Heart right ventricle (tissue), 16 donors: Measurements from ENCODE around the gene STK39. TPM values are rescaled to one million over a fixed set of nuclear protein-coding genes. Genes with fewer than 3 reads are reported as not detected.

Experiments
- ATAC-seq, 8 donors: fragments of 200-7000 bp; cut with Tn5 transposase; one replicate each; pipeline ENCODE4 v1.9.1; 2020; ENCODE audit warnings: mild to moderate bottlenecking in 8 of 8, moderate library complexity in 8 of 8, moderate number of reproducible peaks in 1 of 8
- DNase-seq, 2 donors: peaks; one replicate each; pipeline ENCODE4 v3.0.0-alpha.2; 2020
- H3K27ac ChIP-seq, 10 donors: fragments of 200-600 bp; sonication (generic) in 2 of 10; one replicate each; pipeline versions ENCODE4 v1.5.0 to v1.8.0; 2020 to 2022; ENCODE audit warnings: mild to moderate bottlenecking in 3 of 10
- H3K27me3 ChIP-seq, 7 donors: fragments of 200-600 bp; one replicate each; pipeline ENCODE4 v1.8.0; 2021 to 2022; ENCODE audit warnings: mild to moderate bottlenecking in 2 of 7
- H3K36me3 ChIP-seq, 9 donors: fragments of 200-600 bp; sonication (generic) in 1 of 9; one replicate each; pipeline versions ENCODE4 v1.5.0 to v1.8.0; 2020 to 2022; ENCODE audit warnings: mild to moderate bottlenecking in 2 of 9
- H3K4me1 ChIP-seq, 9 donors: fragments of 200-600 bp; sonication (generic) in 1 of 9; one replicate each; pipeline versions ENCODE4 v1.5.0 to v1.8.0; 2020 to 2022; ENCODE audit warnings: mild to moderate bottlenecking in 4 of 9
- H3K4me3 ChIP-seq, 10 donors: fragments of 200-600 bp; sonication (generic) in 2 of 10; one replicate each; pipeline versions ENCODE4 v1.5.0 to v1.8.0; 2020 to 2022; ENCODE audit warnings: mild to moderate bottlenecking in 7 of 10, moderate library complexity in 2 of 10
- H3K9me3 ChIP-seq, 11 donors: fragments of 200-600 bp in 10 of 11; sonication (generic) in 2 of 11; one replicate each; pipeline versions ENCODE4 v1.5.0 to v1.8.0; 2013 to 2022; ENCODE audit warnings: mild to moderate bottlenecking in 2 of 11, control low read depth in 1 of 11, moderate library complexity in 1 of 11
- CTCF ChIP-seq, 9 donors: fragments of 200-600 bp; sonication (generic) in 2 of 9; IDR thresholded peaks; one replicate each; pipeline versions ENCODE4 v1.5.0 to v1.8.0; 2021 to 2022; ENCODE audit warnings: antibody characterized with exemption in 9 of 9, mild to moderate bottlenecking in 5 of 9, moderate library complexity in 1 of 9
- WGBS, 2 donors: extraction: QIAGEN DNeasy Blood & Tissue Kit; methylation state at CpG; one replicate each; pipeline ENCODE4 v1.1.7; 2013; ENCODE audit warnings: inconsistent platforms in 1 of 2; 5-methylcytosine and 5-hydroxymethylcytosine counted together
- intact Hi-C, 10 donors: fragments of 100-400 bp; cut with DNase I; formaldehyde crosslinking; loops; one replicate each; pipeline versions ENCODE4 v1.11.1 to v1.14.2; 2022
- polyA plus RNA-seq, 2 donors: library from polyadenylated mRNA; stranded (reverse); fragments of 200-250 nt; gene quantifications; one replicate each; pipeline ENCODE4 v1.2.3, GENCODE V29; 2013
- total RNA-seq, 10 donors: library from RNA; stranded (reverse); fragmentation: NEBNext Ultra II Directional in 3 of 10; extraction: Animal tissue kit (Norgen Biotek cat#: 25700) in 3 of 10; gene quantifications; one replicate each; pipeline versions ENCODE4 v1.2.1 to v1.2.4, GENCODE V29; 2021 to 2023
- donor health status: Arrhythmogenic right ventricular cardiomyopathy.
- donor health status: ischemic (EF 13 %, LVEDD 7.1; RV severe dilation, severe dysfunction).
- donor health status: healthy with polysubstance abuse.
- donor health status: DM: no; HTN: yes; CAD: no.
- donor health status: DM: no; HTN: no; CAD: no.
- donor health status: ischemic (EF 25% LVEDD 6.9; RV normal size, moderate dysfunction).
- donor health status: ischemic (EF 25% LVEDD 5.7; RV mildly dilated, moderate dysfunction).
- donor health status: healthy.
- donor health status: DM: yes; HTN: yes; CAD: no.
- donor health status: Ischemic cardiomyopathy.
- donor health status: ischemic (EF 35%, LVEDD 5.7; RV mildly dilated, moderate dysfunction).
- donor health status: nonischemic (EF 11% LVEDD 7.7; RV severe dilation, severe dysfunction).
- donor health status: DM: yes; HTN: yes; CAD: no.
- donor health status: PGD.
- donor health status: ischemic (EF 29% LVEDD 5.4; RV normal size, mild dysfunction).
- donor health status: nonischemic (EF 23%, LVEDD 6.1; RV moderate dilation, normal function).

Gene STK39
- total and polyA plus RNA-seq, 12 donors, result 15.2 to 35.5 (median 19.6) TPM

DNA sequence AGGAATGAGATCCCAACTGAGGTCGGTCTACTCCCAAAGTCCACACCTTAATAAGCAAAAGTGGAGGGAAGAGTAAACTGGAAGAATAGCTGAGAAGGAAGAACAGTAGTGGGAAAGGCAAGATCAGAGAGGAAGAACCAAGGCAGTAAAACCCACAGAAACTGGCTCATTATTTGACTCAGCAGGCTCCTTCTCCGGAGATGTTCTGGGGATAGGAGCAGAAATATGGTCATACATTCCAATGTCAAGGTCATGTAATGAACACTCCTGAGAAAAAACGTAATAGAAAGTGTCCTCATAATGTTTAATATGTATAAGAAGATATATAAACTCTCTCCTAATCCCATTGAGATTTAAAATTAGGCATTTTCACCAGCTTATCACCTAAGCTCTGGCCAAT is 39.5 kb downstream of the STK39 start:
- H3K27ac ChIP-seq, result no peak overlapping the region
- DNase-seq (no peak), ATAC-seq (no peak)
- no peak overlapping the region for H3K4me3 ChIP-seq
- no peaks in the 10 kb centered on the region for H3K36me3 ChIP-seq
- intact Hi-C loops, result no loop called here
- H3K9me3 ChIP-seq, result no peaks in the 10 kb centered on the region
- TF ChIP-seq CTCF (IDR thresholded peaks at IDR 0.05), result no peak
- WGBS, 2 donors, result 74 to 84% methylated on average over 3 of the region's 3 CpGs
- no peaks in the 10 kb centered on the region for H3K27me3 ChIP-seq
- H3K4me1 ChIP-seq, result peaks cover 0 to 34% (median 14%) of the 10 kb centered on the region in 9 donors

DNA sequence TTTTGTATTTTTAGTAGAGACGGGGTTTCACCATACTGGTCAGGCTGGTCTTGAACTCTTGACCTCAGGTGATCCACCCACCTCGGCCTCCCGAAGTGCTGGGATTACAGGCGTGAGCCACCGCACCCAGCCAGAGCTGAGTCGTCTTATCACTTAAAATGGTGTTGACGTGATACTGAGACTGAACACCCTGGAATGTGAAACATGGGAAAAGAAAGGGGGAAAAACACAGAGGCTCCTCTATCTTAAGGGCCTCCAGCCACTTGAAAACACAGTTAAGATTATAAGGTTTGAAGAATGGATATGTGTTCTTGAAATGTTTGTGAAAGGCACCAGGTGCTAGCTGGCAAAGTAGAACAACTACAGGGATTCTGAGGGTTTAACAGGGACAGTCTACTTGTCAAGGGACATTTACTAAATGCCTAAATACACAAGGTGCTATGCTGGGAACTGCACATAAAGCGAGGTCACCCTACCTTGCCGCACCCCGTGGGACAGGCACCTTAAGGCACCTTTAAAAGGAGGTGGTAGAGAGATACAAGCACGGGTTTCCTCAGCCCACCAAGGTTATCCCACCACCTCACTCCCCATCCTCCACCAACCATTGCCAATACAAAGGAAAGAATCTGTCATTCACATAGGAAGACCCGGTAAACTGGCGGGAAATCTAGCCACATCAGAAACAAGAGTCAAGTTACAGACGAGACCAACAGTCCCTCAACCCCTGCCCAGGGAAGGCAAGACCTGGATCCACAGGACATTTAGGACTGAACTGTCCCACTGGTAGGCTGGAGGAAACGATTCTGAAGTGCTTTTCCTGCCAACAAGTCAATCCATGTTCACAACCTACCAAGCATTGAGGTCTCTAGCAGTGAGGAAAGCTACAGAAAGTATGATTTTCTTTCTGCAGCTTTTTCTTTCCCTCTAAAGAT is 43.4 kb downstream of the STK39 start:
- TF ChIP-seq CTCF (IDR thresholded peaks at IDR 0.05), result no peak
- H3K27ac ChIP-seq, result no peak overlapping the region
- 56 to 65% methylated on average over 15 of the region's 15 CpGs for WGBS, 2 donors
- peaks cover 0 to 31% (median 7%) of the 10 kb centered on the region in 9 donors for H3K4me1 ChIP-seq
- no peaks in the 10 kb centered on the region for H3K36me3 ChIP-seq
- intact Hi-C loops, result no loop called here
- peak in 3 of 8 donors; percentile 43 to 66 (median 62) for ATAC-seq
- no peaks in the 10 kb centered on the region for H3K9me3 ChIP-seq
- H3K4me3 ChIP-seq, result no peak overlapping the region
- H3K27me3 ChIP-seq, result no peaks in the 10 kb centered on the region
- DNase-seq, result no peak

DNA sequence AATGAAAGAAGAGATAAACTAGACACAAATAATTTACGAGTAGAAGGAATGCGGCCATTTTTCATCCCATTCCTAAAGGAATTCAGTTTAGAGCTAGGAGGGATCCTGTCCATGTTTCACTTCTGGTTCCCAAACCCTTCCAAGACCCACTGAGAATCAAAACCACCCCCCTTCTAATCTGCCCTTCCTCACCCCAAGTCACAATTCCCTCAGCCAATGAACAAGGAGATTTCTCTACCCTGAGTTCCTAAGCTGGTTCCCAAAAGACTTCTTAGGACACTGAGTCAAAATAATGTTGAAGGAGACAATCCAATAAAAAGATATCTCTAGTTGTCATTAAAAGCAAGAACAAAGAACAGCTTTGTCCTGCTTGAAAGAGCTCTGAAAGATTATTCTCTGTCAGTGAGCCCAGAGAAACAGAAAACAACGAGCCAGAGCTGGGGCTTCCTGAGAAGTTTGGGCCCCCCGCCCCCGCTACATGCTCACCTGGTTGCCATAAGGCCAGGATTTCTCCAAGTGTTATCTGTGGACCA is 45.7 kb downstream of the STK39 start:
- DNase-seq (no peak), ATAC-seq (no peak)
- Histone ChIP-seq H3K4me1 (peaks cover 0 to 50% (median 8%) of the 10 kb centered on the region in 9 donors), H3K36me3 (no peaks in the 10 kb centered on the region), H3K9me3 (no peaks in the 10 kb centered on the region), H3K27ac (peak overlapping the region in 1 of 10 donors; percentile 27), H3K27me3 (no peaks in the 10 kb centered on the region), H3K4me3 (no peak overlapping the region)
- intact Hi-C loops, result no loop called here
- TF ChIP-seq CTCF (IDR thresholded peaks at IDR 0.05), result no peak
- 70 to 75% methylated on average over 5 of the region's 5 CpGs for WGBS, 2 donors

DNA sequence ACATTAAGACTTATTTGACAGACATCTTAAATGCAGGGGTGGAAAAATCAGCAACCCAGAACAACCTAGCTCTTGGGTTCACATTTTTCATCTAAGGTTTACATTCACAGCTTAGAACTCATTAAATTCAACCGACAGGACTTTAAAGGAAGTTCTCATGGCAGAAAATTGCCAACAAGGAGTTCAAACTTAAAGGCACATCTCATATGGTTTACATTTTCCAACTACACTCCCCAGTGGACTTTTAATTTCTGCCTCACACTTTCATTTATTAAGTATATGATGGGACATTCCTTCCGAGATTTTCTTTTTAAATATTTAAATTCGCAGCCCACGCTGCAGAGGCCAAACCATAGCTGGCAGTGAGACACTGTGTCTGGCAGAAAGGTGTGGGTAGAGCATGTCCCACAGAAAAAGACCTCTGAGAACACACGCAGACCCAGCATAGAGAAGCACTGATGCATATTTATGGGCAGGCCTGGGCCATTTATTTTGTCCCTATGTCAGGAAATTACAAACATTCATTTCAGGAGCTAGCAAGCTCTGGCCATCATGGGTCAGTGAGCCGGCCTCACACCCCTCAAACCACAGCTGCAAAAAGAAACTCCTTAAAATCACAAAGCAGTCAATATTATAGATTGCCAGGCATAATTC is 46.3 kb downstream of the STK39 start:
- TF ChIP-seq CTCF (IDR thresholded peaks at IDR 0.05), result no peak
- DNase-seq (no peak), ATAC-seq (no peak)
- Histone ChIP-seq H3K27me3 (no peaks in the 10 kb centered on the region), H3K36me3 (no peaks in the 10 kb centered on the region), H3K4me1 (peaks cover 0 to 55% (median 10%) of the 10 kb centered on the region in 9 donors), H3K9me3 (no peaks in the 10 kb centered on the region), H3K27ac (no peak overlapping the region), H3K4me3 (no peak overlapping the region)
- intact Hi-C loops, result no loop called here
- 72 to 88% methylated on average over 6 of the region's 6 CpGs for WGBS, 2 donors
